ENCODE data around the gene ATG14.
"Not testable (repeated sequence)": the region's sequence is repeated elsewhere in the genome, so short reads cannot be mapped to it uniquely, and the experiment has no call there.

Gene ATG14

DNA sequence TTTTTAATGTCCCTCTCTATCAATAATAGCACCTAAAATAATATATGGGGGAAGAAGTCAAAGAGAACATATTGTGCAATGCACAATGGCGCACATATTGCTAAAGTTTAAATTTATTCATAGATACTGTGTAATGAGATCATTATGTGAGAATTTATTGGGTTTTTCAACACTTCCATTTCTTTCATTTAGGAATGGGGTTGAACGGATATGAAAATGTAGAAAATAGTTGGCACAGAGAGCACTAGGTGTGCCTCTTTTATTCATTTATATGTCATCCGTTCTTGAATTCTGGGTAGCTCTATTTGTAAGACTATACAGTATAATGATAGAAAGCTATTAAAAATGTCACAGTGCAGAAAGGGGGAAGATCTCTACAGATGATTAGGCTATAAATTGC lies 63.9 kb downstream of the ATG14 start:
- TF ChIP-seq, protein P1, sequence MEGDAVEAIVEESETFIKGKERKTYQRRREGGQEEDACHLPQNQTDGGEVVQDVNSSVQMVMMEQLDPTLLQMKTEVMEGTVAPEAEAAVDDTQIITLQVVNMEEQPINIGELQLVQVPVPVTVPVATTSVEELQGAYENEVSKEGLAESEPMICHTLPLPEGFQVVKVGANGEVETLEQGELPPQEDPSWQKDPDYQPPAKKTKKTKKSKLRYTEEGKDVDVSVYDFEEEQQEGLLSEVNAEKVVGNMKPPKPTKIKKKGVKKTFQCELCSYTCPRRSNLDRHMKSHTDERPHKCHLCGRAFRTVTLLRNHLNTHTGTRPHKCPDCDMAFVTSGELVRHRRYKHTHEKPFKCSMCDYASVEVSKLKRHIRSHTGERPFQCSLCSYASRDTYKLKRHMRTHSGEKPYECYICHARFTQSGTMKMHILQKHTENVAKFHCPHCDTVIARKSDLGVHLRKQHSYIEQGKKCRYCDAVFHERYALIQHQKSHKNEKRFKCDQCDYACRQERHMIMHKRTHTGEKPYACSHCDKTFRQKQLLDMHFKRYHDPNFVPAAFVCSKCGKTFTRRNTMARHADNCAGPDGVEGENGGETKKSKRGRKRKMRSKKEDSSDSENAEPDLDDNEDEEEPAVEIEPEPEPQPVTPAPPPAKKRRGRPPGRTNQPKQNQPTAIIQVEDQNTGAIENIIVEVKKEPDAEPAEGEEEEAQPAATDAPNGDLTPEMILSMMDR (IDR thresholded peaks at IDR 0.05; ENCODE audit: low read depth, low read length): no peak
- TF ChIP-seq MYC (IDR thresholded peaks at IDR 0.05; ENCODE audit: low read depth, low read length) (no peak), POLR2A (IDR thresholded peaks at IDR 0.05; ENCODE audit: extremely low read depth, insufficient read length) (no peak)
- TF ChIP-seq, protein P2, sequence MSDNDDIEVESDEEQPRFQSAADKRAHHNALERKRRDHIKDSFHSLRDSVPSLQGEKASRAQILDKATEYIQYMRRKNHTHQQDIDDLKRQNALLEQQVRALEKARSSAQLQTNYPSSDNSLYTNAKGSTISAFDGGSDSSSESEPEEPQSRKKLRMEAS (IDR thresholded peaks at IDR 0.05; ENCODE audit: low read depth, low read length): no peak
- no peak overlapping the region for H3K4me3 ChIP-seq (ENCODE audit: low read depth, low read length)
- DNase-seq (ENCODE audit: low read depth): no peak

DNA sequence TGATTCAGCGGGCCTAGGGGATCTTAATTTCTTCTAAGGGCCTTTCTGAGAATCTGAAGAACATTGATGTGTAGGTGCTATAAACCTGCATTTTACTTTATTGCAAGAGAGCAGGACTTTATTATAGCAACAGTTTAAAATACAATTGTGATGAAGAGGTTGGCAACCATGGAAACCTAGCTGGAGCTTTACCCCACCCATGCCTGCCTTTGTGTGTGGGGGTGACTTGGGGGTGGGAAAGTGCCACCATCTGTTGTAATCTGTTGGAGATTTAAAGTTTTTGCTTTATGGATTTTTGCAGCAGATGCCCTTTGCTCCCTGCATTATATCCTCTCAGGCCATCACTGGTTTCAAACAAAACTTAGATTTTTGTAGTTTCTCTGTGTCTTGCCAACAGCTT lies 64.6 kb downstream of the ATG14 start:
- no peak for TF ChIP-seq POLR2A (IDR thresholded peaks at IDR 0.05; ENCODE audit: extremely low read depth, insufficient read length)
- TF ChIP-seq, protein P2 (IDR thresholded peaks at IDR 0.05; ENCODE audit: low read depth, low read length): no peak
- TF ChIP-seq, protein P1 (IDR thresholded peaks at IDR 0.05; ENCODE audit: low read depth, low read length): no peak
- TF ChIP-seq MYC (IDR thresholded peaks at IDR 0.05; ENCODE audit: low read depth, low read length): no peak
- DNase-seq (ENCODE audit: low read depth): no peak
- H3K4me3 ChIP-seq (ENCODE audit: low read depth, low read length): no peak overlapping the region

DNA sequence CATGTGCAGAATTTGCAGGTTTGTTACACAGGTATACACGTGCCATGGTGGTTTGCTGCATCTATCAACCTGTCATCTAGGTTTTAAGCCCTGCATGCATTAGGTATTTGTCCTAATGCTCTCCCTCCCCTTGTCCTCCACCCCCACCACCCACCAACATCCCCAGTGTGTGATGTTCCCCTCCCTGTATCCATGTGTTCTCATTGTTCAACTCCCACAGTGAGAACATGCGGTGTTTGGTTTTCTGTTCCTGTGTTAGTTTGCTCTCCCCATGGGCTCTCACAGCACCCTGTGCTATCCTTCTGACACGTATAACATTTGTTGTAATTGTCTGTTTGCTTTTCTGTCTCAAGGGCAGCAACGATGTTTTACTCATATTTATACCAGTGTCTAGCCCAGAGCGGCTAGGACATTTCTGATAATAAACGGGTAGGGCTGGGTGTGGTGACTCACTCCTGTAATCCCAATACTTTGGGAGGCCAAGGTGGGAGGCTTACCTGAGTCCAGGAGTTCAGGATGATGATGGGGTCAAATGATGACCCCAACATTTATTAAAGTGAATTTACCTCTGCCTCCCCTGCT lies 67.0 kb downstream of the ATG14 start:
- DNase-seq (ENCODE audit: low read depth); H3K4me3 ChIP-seq (ENCODE audit: low read depth, low read length): not testable (repeated sequence)

DNA sequence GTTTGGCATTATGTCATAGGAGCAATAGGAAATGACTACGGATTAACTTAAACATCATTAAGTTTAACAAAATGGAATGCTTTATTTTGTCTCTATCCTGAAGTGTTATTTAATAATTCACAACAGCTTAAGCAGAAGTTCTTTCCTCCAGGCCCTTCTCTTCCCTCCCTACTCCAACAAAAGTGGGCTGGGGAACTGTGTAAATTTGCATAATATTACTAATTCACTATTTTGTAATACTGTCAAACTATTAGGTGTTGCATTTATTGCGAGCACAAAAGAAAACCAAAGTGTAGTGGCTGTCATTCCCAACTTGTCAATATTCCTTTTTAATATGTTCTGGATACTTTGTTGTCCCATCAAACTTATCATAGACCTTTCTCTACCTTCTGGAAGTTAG lies 69.8 kb downstream of the ATG14 start:
- TF ChIP-seq POLR2A (IDR thresholded peaks at IDR 0.05; ENCODE audit: extremely low read depth, insufficient read length): no peak
- TF ChIP-seq, protein P1 (IDR thresholded peaks at IDR 0.05; ENCODE audit: low read depth, low read length): no peak
- TF ChIP-seq, protein P2 (IDR thresholded peaks at IDR 0.05; ENCODE audit: low read depth, low read length): no peak
- no peak for TF ChIP-seq MYC (IDR thresholded peaks at IDR 0.05; ENCODE audit: low read depth, low read length)
- no peak overlapping the region for H3K4me3 ChIP-seq (ENCODE audit: low read depth, low read length)
- no peak for DNase-seq (ENCODE audit: low read depth)

DNA sequence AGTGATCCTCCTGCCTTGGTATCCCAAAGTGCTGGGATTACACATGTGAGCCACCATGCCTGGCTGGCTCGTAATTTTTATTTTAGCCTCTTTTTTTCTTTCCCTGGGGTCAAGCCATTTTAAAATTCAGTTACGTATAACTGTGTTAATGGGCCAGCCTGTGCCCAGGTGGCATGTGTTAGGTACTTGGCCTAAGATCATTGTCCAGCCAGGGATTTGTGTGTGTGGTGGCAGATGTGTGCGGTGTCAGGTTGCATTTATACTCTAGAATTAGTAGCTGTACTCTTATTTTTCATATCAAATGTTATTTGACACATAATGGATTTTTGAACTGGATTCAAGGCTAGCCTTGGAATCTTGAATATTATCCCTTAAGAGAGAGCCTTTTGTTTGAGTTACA lies 71.1 kb downstream of the ATG14 start:
- TF ChIP-seq MYC (IDR thresholded peaks at IDR 0.05; ENCODE audit: low read depth, low read length) (no peak), POLR2A (IDR thresholded peaks at IDR 0.05; ENCODE audit: extremely low read depth, insufficient read length) (no peak)
- TF ChIP-seq, protein P2 (IDR thresholded peaks at IDR 0.05; ENCODE audit: low read depth, low read length): no peak
- TF ChIP-seq, protein P1 (IDR thresholded peaks at IDR 0.05; ENCODE audit: low read depth, low read length): no peak
- no peak overlapping the region for H3K4me3 ChIP-seq (ENCODE audit: low read depth, low read length)
- no peak for DNase-seq (ENCODE audit: low read depth)

DNA sequence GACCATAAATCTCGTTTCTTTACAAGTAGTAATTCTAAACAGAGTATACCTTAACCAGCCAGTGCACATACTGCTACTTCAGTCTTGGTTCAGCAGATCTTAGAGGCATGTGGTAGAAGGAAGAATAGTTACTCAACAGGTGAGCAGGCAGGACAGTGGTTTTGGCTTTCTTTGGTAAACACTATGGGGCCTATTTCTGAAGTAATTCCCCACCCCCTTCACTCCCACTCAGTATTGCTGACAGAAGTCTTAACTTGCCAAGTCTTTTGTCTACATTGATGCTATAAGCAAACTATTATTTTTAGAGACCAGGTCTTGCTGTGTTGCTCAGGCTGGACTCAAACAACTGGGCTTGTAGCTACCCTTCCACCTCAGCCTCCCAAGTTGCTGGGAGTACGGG lies 71.9 kb downstream of the ATG14 start:
- no peak overlapping the region for H3K4me3 ChIP-seq (ENCODE audit: low read depth, low read length)
- TF ChIP-seq POLR2A (IDR thresholded peaks at IDR 0.05; ENCODE audit: extremely low read depth, insufficient read length) (no peak), MYC (IDR thresholded peaks at IDR 0.05; ENCODE audit: low read depth, low read length) (no peak)
- TF ChIP-seq, protein P2 (IDR thresholded peaks at IDR 0.05; ENCODE audit: low read depth, low read length): no peak
- TF ChIP-seq, protein P1 (IDR thresholded peaks at IDR 0.05; ENCODE audit: low read depth, low read length): no peak
- DNase-seq (ENCODE audit: low read depth): peak; percentile 42

Data from NB4 (cell line).